PFSK-1 (cell line): Measurements from ENCODE around the gene DACH1.

Experiments used
- FOXP2 ChIP-seq: optimal IDR thresholded peaks from 2 replicates; pipeline ENCODE3; 2011; ENCODE audit warnings: borderline replicate concordance, control low read depth, inconsistent platforms; ENCODE audit not compliant: insufficient read depth; ENCODE audit errors: extremely low read length, extremely low read depth
- POLR2AphosphoS5 ChIP-seq: IDR thresholded peaks from 2 replicates; pipeline ENCODE4 v1.6.1; 2012; ENCODE audit warnings: low read depth, mild to moderate bottlenecking, control low read depth, low read length, moderate library complexity
- SIN3A ChIP-seq: IDR thresholded peaks from 2 replicates; pipeline ENCODE4 v1.6.1; 2012; ENCODE audit warnings: mild to moderate bottlenecking, low read length, moderate library complexity, borderline replicate concordance; ENCODE audit not compliant: insufficient read depth
- TAF1 ChIP-seq: IDR thresholded peaks from 2 replicates; pipeline ENCODE4 v1.6.1; 2012; ENCODE audit warnings: low read length, control low read depth, borderline replicate concordance; ENCODE audit not compliant: insufficient read depth
- TF ChIP-seq, protein P1 (sequence below), 2 experiments: IDR thresholded peaks; 2 replicates each; pipeline versions ENCODE4 v1.6.1 to v1.8.0; 2011 to 2012; ENCODE audit warnings: low read depth in 2 of 2, low read length in 2 of 2, control low read depth in 1 of 2, inconsistent platforms in 1 of 2, mild to moderate bottlenecking in 1 of 2, moderate library complexity in 1 of 2; ENCODE audit not compliant: insufficient read depth in 1 of 2

Gene DACH1

DNA sequence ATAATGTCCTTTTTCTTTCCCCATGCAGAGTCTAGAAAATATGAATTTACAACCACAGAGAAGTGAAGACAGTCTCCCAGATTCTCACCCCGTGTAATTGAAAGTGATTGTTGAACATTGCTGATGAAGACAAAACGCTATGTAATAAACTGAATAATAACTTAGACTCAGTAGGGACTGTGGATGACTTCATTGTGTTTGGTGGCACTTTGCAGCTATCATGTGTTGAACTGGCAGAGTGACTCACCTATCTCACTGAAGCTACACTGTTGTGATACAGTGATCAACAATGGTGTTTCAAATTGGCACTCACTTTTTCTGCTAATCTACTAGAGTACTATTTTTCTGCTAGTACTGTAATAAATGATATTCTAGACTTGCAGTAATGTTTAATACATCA is 261.3 kb downstream of the DACH1 start:
- TF ChIP-seq FOXP2 (no peak), POLR2AphosphoS5 (no peak), TAF1 (no peak), SIN3A (no peak)
- TF ChIP-seq, protein P1, sequence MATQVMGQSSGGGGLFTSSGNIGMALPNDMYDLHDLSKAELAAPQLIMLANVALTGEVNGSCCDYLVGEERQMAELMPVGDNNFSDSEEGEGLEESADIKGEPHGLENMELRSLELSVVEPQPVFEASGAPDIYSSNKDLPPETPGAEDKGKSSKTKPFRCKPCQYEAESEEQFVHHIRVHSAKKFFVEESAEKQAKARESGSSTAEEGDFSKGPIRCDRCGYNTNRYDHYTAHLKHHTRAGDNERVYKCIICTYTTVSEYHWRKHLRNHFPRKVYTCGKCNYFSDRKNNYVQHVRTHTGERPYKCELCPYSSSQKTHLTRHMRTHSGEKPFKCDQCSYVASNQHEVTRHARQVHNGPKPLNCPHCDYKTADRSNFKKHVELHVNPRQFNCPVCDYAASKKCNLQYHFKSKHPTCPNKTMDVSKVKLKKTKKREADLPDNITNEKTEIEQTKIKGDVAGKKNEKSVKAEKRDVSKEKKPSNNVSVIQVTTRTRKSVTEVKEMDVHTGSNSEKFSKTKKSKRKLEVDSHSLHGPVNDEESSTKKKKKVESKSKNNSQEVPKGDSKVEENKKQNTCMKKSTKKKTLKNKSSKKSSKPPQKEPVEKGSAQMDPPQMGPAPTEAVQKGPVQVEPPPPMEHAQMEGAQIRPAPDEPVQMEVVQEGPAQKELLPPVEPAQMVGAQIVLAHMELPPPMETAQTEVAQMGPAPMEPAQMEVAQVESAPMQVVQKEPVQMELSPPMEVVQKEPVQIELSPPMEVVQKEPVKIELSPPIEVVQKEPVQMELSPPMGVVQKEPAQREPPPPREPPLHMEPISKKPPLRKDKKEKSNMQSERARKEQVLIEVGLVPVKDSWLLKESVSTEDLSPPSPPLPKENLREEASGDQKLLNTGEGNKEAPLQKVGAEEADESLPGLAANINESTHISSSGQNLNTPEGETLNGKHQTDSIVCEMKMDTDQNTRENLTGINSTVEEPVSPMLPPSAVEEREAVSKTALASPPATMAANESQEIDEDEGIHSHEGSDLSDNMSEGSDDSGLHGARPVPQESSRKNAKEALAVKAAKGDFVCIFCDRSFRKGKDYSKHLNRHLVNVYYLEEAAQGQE (IDR thresholded peaks at IDR 0.05; ENCODE audit: insufficient read depth in 1 of 2, low read depth in 2 of 2, low read length in 2 of 2) = no peak

DNA sequence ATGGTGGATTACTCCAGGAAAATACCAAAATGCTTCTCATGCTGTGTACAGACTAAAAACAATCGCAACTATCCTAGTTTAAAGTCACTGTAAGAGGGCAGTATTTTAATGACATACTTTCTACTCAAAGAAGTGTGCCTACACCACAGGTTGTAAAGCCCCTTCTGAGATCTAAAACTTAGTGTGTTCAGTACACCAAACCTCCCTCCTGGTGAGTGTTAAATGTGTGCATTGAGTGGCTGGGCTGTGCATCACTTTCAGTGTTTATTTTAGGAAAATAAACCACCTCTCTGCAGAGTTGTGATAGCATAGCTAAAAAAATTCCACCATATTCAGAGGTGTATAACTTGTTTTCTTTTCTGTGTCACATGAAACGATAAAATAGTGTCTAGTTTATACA is 263.7 kb downstream of the DACH1 start:
- no peak for TF ChIP-seq POLR2AphosphoS5
- TF ChIP-seq, protein P1 (IDR thresholded peaks at IDR 0.05; ENCODE audit: insufficient read depth in 1 of 2, low read depth in 2 of 2, low read length in 2 of 2) = no peak

DNA sequence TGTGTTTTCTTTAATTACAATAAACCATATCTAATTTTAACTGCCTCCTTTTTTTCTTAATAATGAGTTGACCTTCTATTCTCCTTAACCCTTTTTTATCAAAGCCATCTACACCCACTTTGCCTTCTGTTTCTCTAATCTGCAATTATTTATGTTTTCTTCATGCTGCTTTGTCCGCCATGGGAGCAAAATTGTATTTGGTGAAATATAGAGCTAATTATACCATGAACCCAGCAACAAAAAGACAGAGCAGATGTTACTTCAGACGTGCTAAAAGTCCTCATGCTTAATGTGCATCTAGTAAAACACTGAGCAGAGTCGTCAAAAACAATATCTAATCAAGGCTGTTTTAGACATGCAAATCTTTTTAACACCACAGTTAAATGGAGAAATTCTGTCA is 264.7 kb downstream of the DACH1 start:
- TF ChIP-seq TAF1 (no peak), POLR2AphosphoS5 (no peak), FOXP2 (no peak), SIN3A (no peak)
- TF ChIP-seq, protein P1 (IDR thresholded peaks at IDR 0.05; ENCODE audit: insufficient read depth in 1 of 2, low read depth in 2 of 2, low read length in 2 of 2) = no peak

DNA sequence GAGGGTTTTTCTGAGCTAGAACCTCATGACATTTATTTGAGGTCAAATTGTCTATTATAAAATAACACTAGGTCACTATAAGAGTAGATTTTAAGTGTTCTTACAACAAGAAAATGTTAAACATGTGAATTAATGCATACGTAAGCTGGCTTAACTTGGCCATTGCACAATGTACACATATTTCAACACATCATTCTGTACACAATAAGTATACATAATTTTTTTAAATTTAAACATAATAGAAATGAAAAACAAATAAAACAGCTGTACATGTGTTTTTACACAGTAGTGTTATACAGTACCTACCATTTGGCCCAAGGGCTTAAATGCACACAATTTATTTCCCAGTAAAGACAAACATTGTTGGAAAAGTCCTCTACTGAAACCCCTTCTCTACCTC is 269.9 kb downstream of the DACH1 start:
- no peak for TF ChIP-seq TAF1
- TF ChIP-seq FOXP2 = no peak
- TF ChIP-seq POLR2AphosphoS5 = no peak

DNA sequence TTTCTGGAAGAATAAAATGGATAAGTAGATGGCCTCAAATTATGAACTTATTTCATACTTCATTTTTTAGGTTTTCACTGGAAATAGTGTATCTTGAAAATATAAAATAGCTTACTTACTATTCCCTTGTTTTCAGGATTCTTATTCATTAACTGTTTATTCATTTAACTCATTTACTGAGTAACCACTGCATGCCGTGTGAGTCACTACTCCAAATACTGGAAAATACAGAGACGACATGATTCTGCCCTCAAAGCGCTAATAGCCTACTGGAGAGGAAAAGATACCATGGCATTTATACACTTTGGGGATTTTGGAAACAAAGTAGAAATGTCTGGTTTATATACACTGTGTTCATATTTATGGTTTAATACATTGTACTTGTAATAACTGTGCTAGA is 270.9 kb downstream of the DACH1 start:
- TF ChIP-seq POLR2AphosphoS5 (no peak), FOXP2 (no peak), SIN3A (no peak), TAF1 (no peak)
- TF ChIP-seq, protein P1 (IDR thresholded peaks at IDR 0.05; ENCODE audit: insufficient read depth in 1 of 2, low read depth in 2 of 2, low read length in 2 of 2) = no peak

DNA sequence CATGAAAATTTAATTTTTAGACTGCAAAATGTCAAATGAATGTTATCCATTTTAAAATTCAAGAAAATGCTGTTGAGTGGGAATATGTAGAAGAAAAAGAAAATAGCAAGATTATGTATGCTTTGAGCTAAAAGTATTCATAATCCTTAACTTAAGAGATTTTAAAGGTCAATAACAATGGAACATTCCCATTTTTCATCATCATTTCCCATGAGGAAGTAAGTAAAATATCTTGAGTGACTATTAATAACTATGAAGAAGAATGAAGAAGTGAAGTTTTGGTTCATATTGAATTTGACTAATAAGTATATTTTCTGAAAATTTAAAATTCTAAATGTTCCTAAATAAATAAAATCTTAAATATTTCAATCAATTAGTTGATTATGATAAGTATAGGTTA is 273.4 kb downstream of the DACH1 start:
- TF ChIP-seq, protein P1 (IDR thresholded peaks at IDR 0.05; ENCODE audit: insufficient read depth in 1 of 2, low read depth in 2 of 2, low read length in 2 of 2) = no peak
- no peak for TF ChIP-seq TAF1
- no peak for TF ChIP-seq FOXP2
- no peak for TF ChIP-seq POLR2AphosphoS5
- TF ChIP-seq SIN3A = no peak
